GM21576 (cell line): Measurements from ENCODE around the gene MAPK8.

Source experiments
- ATAC-seq: cut with Tn5 transposase; IDR thresholded peaks from one replicate; pipeline ENCODE4 v1.9.1; 2021; ENCODE audit warnings: mild to moderate bottlenecking, moderate library complexity; ENCODE audit not compliant: unreplicated experiment

MAPK8 gene

GRCh38 chr10:48291190-48291589 is 15.3 kb upstream of the MAPK8 start:
- ATAC-seq, result no peak

- ATAC-seq, result no peak
Measured at GRCh38 chr10:48292616-48293015, 13.9 kb upstream of the MAPK8 start.

DNA sequence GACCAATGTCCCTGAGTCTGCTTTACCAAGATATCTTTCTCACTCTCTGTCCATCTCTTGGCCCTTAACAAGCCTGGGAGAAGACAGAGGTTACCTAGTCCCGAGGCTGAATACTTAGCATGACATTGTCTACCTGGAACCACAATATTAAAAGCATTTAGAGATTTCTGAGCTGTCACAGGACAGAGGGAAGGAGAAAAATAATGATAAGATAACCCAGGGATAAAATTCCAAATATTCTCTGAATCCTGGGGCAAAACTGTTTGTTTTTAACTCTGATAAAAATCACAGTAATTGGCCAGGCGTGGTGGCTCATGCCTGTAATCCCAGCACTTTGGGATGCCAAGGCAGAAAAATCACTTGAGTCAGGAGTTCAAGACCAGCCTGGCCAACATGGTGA is 12.0 kb upstream of the MAPK8 start:
- ATAC-seq, result no peak

DNA sequence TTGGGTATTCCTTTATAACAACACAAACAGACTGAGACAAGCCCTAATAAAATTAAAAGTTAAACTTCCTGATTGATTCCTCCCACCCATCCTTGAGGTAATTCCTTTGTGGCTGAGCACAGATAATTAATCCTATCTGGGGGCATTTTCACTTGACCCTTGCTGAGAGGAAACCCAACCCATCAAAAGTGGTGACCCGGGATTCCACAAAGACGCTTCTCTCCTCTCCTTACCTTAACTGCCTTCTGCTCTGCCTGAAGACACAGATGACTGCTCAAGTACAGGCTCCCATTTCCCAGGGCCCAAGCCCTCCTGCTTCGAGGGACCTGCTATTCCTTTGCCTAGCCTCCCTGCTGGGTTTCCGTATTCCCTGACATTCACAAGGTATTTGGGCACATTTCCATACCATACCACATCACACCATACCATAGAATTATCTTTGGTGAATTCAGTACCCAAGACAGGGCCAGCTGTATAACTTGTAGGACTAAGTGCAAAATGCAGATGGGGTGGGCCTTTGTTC is 9.8 kb upstream of the MAPK8 start:
- no peak for ATAC-seq

DNA sequence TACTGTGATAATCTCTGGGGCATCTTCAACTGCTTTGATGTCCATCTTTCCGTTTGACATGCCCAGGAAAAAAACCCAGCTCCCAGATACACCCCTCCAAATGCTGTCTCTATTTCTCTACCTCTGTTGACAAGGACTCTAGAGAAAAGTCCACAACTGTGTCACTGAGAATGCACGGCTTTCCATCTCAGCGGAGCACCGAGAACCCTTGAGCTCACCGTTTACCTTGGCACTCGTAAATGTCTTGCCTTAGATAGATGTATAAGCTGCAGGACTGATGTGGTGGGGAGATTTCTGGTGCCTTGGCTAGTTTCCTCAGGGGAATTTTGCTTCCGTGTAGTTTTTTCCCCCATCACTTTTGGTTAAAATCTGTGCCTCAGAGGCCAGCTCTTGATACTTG is 7.4 kb upstream of the MAPK8 start:
- no peak for ATAC-seq

DNA sequence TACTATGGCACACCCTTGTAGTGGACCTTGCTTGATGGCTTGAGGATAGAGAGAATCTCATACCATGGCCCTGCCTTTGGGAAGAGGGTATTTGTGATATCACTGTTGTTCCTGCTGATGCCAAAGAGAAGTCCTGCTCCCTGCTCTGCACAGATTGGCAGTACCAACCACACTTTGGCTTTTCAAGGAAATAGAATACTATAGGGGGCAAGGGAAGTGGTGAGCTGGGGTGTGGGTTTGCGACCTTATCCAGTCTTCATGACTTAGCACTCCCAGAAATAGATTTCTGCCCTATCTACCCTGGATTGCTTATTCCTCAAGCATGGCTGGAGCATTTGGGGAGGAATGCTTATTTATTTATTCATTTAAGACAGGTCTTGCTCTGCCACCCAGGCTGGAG is 6.8 kb upstream of the MAPK8 start:
- ATAC-seq, result no peak

GRCh38 chr10:48300556-48300955 is 5.9 kb upstream of the MAPK8 start:
- ATAC-seq, result no peak

- no peak for ATAC-seq
Measured at GRCh38 chr10:48302515-48303476, 3.7 kb upstream of the MAPK8 start.

DNA sequence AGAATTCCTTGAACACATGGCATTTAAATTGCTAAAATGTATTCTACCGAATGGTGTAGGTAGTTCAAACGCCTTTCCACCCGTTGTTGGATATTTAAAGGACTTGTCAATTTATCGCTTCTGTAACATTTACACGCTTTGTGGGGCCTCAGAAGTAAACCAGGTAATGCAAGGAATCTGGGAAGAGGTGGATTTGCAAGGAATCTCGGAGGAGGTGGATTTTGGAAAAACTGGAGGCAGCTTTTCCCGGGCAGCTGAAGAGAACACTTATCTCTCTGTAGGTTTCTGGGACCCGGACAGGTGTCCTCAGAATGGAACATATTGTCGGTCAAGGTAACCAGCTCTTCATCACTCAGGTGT is 592 bp upstream of the MAPK8 start:
- no peak for ATAC-seq

GRCh38 chr10:48306870-48307710 is 613 bp downstream of the MAPK8 start:
- peak; percentile 32 for ATAC-seq

- ATAC-seq, result no peak
Measured at GRCh38 chr10:48307711-48308018, 1.2 kb downstream of the MAPK8 start.

DNA sequence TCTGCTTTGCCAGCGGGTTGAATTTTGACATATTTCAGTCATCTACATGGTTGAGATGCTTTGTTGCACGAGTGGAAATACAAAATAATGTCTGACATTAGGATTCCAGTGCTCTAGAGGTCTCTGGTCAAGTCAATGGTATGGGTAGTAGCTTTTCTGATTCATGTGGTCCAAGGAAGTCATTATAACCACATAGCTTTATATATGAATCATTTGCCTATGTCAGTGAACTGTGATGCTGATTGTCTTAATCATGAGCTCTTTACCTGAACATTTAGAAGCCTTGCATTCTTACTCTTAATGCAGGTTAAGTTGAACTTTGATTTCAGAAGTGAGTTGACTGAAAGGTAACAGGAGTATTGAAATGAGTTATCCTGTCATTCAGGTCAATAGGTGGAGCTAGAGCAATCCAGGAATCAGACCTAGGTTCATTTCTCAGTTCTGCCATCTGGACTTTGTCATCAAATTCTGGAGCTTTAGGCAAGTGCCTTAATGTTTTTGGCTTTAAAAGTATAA is 3.3 kb downstream of the MAPK8 start:
- ATAC-seq, result no peak

DNA sequence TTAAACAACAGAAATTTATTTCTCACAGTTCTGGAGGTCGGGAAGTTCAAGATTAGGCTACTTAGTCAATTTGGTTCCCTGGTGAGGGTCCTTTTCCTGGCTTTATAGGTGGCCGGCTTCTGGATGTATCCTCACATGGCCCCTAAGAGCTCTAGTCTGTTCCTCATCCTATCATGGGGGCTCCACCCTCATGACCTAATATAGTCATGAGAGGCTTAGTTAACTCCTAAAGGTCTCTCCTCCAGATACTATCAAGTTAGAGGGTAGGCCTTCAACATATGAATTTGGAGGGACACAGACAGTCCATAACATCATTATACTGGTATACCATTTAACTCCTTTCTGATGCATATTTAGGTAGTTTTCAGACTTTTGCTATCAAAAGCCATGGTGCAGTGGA is 7.6 kb downstream of the MAPK8 start:
- no peak for ATAC-seq

GRCh38 chr10:48316236-48316635 is 9.8 kb downstream of the MAPK8 start:
- no peak for ATAC-seq

DNA sequence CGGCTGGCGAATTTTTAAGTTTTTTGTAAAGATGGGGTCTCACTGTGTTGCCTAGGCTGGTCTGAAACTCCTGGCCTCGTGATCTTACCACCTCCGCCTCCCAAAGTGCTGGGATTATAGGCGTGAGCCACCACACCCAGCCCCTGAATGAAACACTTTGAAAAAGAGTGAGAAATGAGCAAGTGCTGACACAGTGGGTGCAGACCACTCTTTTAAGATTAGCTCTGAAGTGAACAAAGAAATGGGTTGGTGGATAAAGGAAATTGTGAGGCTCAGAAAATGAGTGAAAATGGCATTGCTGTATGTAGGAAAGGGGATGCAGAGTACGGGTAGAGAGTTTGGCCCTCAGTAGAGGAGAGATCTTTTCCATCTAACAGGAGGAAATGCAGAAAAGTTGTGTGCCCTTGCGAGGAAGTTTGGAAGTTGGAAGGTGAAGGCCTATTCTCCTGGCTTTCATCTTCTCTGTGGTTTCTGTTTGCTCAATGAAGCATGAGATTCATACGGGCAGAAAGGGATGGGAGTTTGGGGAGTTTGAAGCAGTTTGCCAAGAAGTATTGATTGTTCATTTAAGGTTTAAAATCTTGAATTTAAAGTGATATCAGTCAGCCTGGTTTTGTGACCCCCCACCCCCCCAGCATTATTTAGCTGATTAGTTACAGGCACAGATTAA is 11.0 kb downstream of the MAPK8 start:
- ATAC-seq, result no peak

- ATAC-seq, result no peak
Measured at GRCh38 chr10:48322017-48322416, 15.5 kb downstream of the MAPK8 start.

GRCh38 chr10:48324580-48324979 is 18.1 kb downstream of the MAPK8 start:
- no peak for ATAC-seq

DNA sequence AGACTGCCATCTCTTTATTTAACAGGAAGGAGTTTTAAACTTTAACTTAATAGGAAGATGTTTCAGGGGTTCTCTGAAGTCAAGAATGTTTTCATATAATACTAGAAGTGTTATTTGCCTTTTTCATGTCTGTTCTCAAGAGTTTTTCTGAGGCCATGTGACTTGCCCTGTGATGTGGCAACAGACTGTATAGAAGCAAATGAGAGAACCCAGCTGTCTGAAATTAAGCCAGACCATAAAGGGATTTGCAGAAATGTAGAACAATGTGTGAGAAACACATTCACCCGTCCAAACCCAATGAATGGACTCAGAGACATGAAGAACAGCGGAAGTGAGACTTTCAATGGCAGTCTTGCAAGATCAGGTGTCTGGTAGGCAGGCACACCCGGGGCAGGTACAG is 23.8 kb downstream of the MAPK8 start:
- no peak for ATAC-seq

GRCh38 chr10:48331436-48331835 is 25.0 kb downstream of the MAPK8 start:
- ATAC-seq, result no peak

DNA sequence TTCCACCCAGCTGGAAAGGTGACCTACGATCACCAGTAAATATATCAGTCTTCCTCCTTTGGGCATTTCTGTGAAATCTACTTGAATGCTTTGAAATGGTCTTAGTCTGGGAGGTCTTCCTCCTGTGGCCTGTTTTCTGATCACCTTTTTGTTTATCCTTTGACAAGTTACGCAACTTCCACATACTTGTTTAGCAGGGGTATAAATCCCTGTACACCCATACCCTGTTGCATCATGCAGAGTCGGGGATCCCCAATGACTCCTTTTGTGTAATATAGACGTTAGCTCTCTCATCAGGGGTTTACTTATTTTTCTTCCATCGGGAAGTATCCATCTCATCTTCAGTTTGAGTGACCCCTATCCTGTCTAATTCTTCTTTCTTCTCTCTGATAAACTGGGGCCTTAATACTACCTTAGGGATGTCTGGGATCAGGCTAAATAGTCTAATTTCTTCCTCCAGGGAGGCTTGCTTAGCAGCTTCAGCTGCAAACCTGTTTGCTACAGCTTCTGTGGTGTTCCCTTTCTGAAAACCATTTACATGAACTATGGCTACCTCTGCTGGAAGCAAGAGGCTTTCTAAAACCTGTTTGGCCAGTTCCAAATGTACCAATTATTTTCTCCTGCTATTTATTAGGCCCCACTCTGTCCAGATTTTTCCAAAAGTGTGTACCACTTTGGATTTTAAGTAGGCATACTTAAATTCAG is 25.8 kb downstream of the MAPK8 start:
- ATAC-seq, result no peak

DNA sequence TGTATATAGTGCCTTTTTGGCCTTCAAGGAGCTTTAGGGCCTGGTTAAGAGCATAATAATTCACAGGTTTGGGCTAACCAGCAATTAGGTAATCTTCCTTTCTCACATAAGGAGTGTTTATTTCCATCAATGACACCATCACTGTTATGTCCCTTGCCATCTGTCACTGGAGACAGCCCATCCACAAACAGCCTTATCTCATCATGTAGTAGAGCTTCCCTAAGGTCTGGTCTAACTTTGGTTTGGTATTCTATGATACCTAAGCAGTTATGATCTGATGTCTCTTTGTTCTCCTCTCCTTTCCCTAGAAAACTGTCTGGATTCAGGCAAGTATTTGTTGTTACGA is 26.4 kb downstream of the MAPK8 start:
- no peak for ATAC-seq
